GM13976 (cell line): ENCODE data around the gene LCA5.
"Not testable (repeated sequence)": the region's sequence is repeated elsewhere in the genome, so short reads cannot be mapped to it uniquely, and the experiment has no call there.

ENCODE experiments used
- DNase-seq: peaks from one replicate; pipeline ENCODE4 v3.0.0; 2012; ENCODE audit warnings: low spot score
- CTCF ChIP-seq: IDR thresholded peaks from 2 replicates; pipeline ENCODE4 v1.5.1; 2012; ENCODE audit warnings: borderline replicate concordance, mild to moderate bottlenecking; ENCODE audit not compliant: insufficient read depth; ENCODE audit errors: extremely low read depth, missing control alignments, control extremely low read depth
- in situ Hi-C: fragments of 300-500 bp; cut with MboI; formaldehyde crosslinking; loops from one replicate; pipeline ENCODE4 v1.12.0; 2022; ENCODE audit warnings: low sequenced_read_pairs, mixed read lengths, inconsistent platforms; ENCODE audit not compliant: unreplicated experiment

LCA5 gene

GRCh38 chr6:79536954-79537747 is at the start of gene LCA5:
Gene LCA5, minus strand, starts transcription at chr6:79537430. Its CDS starts 18,536 bp downstream, at chr6:79518894.
- DNase-seq, result peak; percentile 93
- in situ Hi-C loops, result no loop called here
- no peak for TF ChIP-seq CTCF

DNA sequence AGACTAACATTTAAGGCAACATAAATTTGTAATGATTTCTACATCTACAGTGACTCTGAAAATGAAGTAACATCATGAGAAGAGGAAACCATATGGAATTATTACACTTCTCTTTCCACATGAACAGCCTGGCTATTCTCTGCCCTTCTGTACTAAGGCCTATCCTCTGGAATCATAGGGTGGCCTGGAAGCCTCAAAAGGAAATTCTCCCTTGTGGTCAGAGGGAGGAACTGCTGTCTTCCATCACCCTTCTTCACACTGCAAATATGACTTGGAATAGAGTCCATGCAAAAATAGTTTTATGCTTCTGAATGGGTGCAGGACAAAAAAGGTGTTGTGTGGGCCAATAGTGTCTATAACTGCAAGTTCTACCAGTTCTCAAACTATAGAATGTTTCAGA is 49.3 kb upstream of the LCA5 start:
- no peak for DNase-seq
- TF ChIP-seq CTCF, result no peak

DNA sequence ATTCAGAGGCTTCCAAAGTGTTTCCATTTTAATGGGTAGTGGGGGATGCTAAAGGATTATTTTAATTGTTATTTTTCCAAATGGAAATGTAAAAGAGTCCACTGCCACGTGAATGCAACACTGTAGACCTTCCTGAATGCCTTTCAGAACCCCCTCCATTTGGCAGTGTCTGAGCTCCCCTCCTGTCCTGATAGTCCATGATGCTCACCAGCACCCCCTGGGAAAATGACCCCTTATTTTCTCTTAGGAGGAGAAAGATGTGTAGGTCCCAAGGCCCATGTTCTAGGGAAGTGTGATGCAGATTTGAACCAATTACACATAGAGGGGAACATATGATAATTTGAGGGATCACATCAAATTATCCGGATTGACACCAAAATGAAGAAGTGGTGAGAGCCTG is 47.1 kb upstream of the LCA5 start:
- in situ Hi-C loops, result no loop called here
- DNase-seq, result no peak
- TF ChIP-seq CTCF, result no peak

More for the DNA sequence above, 49.3 kb upstream of the LCA5 start:
- in situ Hi-C loops, result no loop called here

- DNase-seq, in situ Hi-C loops: not testable (repeated sequence)
Measured at GRCh38 chr6:79577926-79578325, 40.7 kb upstream of the LCA5 start.

DNA sequence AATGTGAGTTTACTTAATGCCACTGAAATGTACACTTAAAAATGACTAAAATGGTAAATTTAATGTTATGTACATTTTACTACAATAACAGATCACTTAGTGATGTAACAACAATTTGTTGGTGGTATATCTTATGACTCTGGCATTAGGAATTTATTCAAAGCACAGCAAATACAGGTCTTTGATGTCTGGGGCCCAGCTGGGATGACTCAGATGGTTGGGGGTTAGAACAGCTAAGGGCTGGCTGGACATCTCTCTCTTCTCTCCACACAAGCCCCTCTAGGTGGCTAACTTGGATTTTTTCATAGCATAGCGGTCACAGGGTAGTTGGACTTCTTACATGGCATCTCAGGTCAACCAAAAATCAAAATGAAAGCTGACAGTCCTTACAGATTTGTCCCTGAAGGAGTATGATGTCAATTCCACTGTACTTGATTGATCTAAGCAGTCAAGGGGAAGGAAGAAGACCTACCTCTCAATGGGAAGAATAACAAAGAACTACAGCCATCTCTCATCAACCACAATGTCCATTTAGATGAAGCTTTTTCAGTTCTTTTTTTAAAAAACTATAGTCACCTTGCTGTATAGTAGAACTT is 37.5 kb upstream of the LCA5 start:
- in situ Hi-C loops, result no loop called here

DNA sequence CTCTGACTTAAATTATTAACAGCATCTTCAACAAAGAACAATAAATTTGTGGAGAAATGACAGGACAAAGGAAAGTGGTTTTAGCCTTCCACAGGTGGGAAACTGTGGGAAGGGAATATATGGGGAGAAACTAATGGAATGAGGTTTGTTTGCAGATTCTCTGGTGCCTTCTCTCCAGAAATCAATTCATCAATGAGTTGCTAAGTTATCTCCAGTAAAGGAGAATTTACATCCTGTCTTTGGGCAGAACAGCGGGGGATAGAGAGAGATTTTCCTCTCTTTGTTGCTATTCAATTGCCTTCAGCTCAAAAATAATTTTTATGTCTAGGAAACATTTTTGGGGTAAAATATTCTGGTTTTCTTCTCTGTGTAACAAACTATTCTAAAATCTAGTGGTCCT is 36.9 kb upstream of the LCA5 start:
- in situ Hi-C loops, result no loop called here
- DNase-seq, result no peak

More for the DNA sequence above, 37.5 kb upstream of the LCA5 start:
- TF ChIP-seq CTCF, result no peak
- no peak for DNase-seq

More for the DNA sequence above, 36.9 kb upstream of the LCA5 start:
- no peak for TF ChIP-seq CTCF
